ENCODE data around the gene THSD7A. TPM values are rescaled to one million over a fixed set of nuclear protein-coding genes. Genes with fewer than 3 reads are reported as not detected.

THSD7A gene
- total RNA-seq, 1 donor from 2014 or later, result 3.4 TPM

GRCh38 chr7:11605749-11606148, 226.2 kb downstream of the THSD7A start:
- intact Hi-C loops (cut with DNase I), result no loop called here
- no peak for DNase-seq (ENCODE audit: low spot score)

GRCh38 chr7:11604505-11604904, 227.5 kb downstream of the THSD7A start:
- no peak for DNase-seq (ENCODE audit: low spot score)
- intact Hi-C loops (cut with DNase I), result no loop called here

GRCh38 chr7:11601761-11602160, 230.2 kb downstream of the THSD7A start:
- DNase-seq (ENCODE audit: low spot score), result no peak
- intact Hi-C loops (cut with DNase I), result no loop called here

- intact Hi-C loops (cut with DNase I), result no loop called here
- DNase-seq (ENCODE audit: low spot score), result no peak
These were observed 238.7 kb downstream of the THSD7A start for GRCh38 chr7:11593322-11593721.

- DNase-seq (ENCODE audit: low spot score), result no peak
- intact Hi-C loops (cut with DNase I), result no loop called here
These were observed 239.3 kb downstream of the THSD7A start for GRCh38 chr7:11592699-11593098.

- intact Hi-C loops (cut with DNase I), result no loop called here
- no peak for DNase-seq (ENCODE audit: low spot score)
These were observed 240.1 kb downstream of the THSD7A start for GRCh38 chr7:11591943-11592342.

- no peak for DNase-seq (ENCODE audit: low spot score)
- intact Hi-C loops (cut with DNase I), result no loop called here
These were observed 240.9 kb downstream of the THSD7A start for GRCh38 chr7:11591055-11591633.

- intact Hi-C loops (cut with DNase I), result no loop called here
These were observed 242.7 kb downstream of the THSD7A start for GRCh38 chr7:11589251-11589650.

GRCh38 chr7:11587814-11588213, 244.2 kb downstream of the THSD7A start:
- intact Hi-C loops (cut with DNase I), result no loop called here

More at GRCh38 chr7:11589251-11589650, 242.7 kb downstream of the THSD7A start:
- DNase-seq (ENCODE audit: low spot score), result no peak

GRCh38 chr7:11587048-11587447, 244.9 kb downstream of the THSD7A start:
- intact Hi-C loops (cut with DNase I), result no loop called here

More at GRCh38 chr7:11587814-11588213, 244.2 kb downstream of the THSD7A start:
- DNase-seq (ENCODE audit: low spot score), result no peak

GRCh38 chr7:11584406-11585031, 247.5 kb downstream of the THSD7A start:
- no peak for DNase-seq (ENCODE audit: low spot score)
- intact Hi-C loops (cut with DNase I), result no loop called here

More at GRCh38 chr7:11587048-11587447, 244.9 kb downstream of the THSD7A start:
- no peak for DNase-seq (ENCODE audit: low spot score)

GRCh38 chr7:11579141-11579540, 252.9 kb downstream of the THSD7A start:
- no peak for DNase-seq (ENCODE audit: low spot score)
- intact Hi-C loops (cut with DNase I), result no loop called here

GRCh38 chr7:11576310-11576709, 255.7 kb downstream of the THSD7A start:
- no peak for DNase-seq (ENCODE audit: low spot score)
- intact Hi-C loops (cut with DNase I), result no loop called here

GRCh38 chr7:11573128-11573750, 258.8 kb downstream of the THSD7A start:
- intact Hi-C loops (cut with DNase I), result no loop called here
- DNase-seq (ENCODE audit: low spot score), result no peak

- DNase-seq (ENCODE audit: low spot score), result no peak
- intact Hi-C loops (cut with DNase I), result no loop called here
These were observed 261.0 kb downstream of the THSD7A start for GRCh38 chr7:11570922-11571550.

GRCh38 chr7:11570205-11570604, 261.8 kb downstream of the THSD7A start:
- intact Hi-C loops (cut with DNase I), result no loop called here
- DNase-seq (ENCODE audit: low spot score), result no peak

GRCh38 chr7:11567571-11567970, 264.4 kb downstream of the THSD7A start:
- no peak for DNase-seq (ENCODE audit: low spot score)
- intact Hi-C loops (cut with DNase I), result no loop called here

- DNase-seq (ENCODE audit: low spot score), result no peak
- intact Hi-C loops (cut with DNase I), result no loop called here
These were observed 274.4 kb downstream of the THSD7A start for GRCh38 chr7:11557627-11558026.

- intact Hi-C loops (cut with DNase I), result no loop called here
- no peak for DNase-seq (ENCODE audit: low spot score)
These were observed 279.2 kb downstream of the THSD7A start for GRCh38 chr7:11552676-11553296.

- intact Hi-C loops (cut with DNase I), result no loop called here
- no peak for DNase-seq (ENCODE audit: low spot score)
These were observed 280.5 kb downstream of the THSD7A start for GRCh38 chr7:11551470-11551869.

Measured in cardiac septum (tissue), 1 donor.